Head of caudate nucleus (tissue), 42 donors: ENCODE data around the gene ZBTB40.

Experiments
- DNase-seq, 42 donors: peaks; one replicate each; pipeline versions ENCODE4 v3.0.0 to v3.0.0-alpha.2; 2020 to 2021; ENCODE audit warnings: mixed read lengths in 7 of 42
- intact Hi-C: fragments of 100-400 bp; cut with DNase I; formaldehyde crosslinking; loops from one replicate; pipeline ENCODE4 v1.15.0; 2022

Gene ZBTB40

GRCh38 chr1:22461678-22462527 is 10.3 kb downstream of the ZBTB40 start:
- intact Hi-C loops, result no loop called here
- DNase-seq, result no peak

GRCh38 chr1:22462928-22463327 is 11.3 kb downstream of the ZBTB40 start:
- intact Hi-C loops, result no loop called here
- DNase-seq, result no peak

- DNase-seq, result no peak
- intact Hi-C loops, result no loop called here
Observed at GRCh38 chr1:22465015-22465565, 13.4 kb downstream of the ZBTB40 start.

GRCh38 chr1:22465671-22466070 is 14.0 kb downstream of the ZBTB40 start:
- DNase-seq, result no peak
- intact Hi-C loops, result no loop called here

- peak in 19 of 42 donors; percentile 10 to 69 (median 37) for DNase-seq
- intact Hi-C loops, result no loop called here
Observed at GRCh38 chr1:22470227-22470626, 18.6 kb downstream of the ZBTB40 start.

- DNase-seq, result peak in 2 of 42 donors; percentile 32 to 51
- intact Hi-C loops, result no loop called here
Observed at GRCh38 chr1:22471078-22471477, 19.4 kb downstream of the ZBTB40 start.

- DNase-seq, result no peak
- intact Hi-C loops, result no loop called here
Observed at GRCh38 chr1:22471610-22472009, 20.0 kb downstream of the ZBTB40 start.

GRCh38 chr1:22472596-22472995 is 20.9 kb downstream of the ZBTB40 start:
- DNase-seq, result no peak
- intact Hi-C loops, result no loop called here

- DNase-seq, result no peak
- intact Hi-C loops, result no loop called here
Observed at GRCh38 chr1:22473952-22474351, 22.3 kb downstream of the ZBTB40 start.

- intact Hi-C loops, result no loop called here
- no peak for DNase-seq
Observed at GRCh38 chr1:22476566-22476965, 24.9 kb downstream of the ZBTB40 start.

- intact Hi-C loops, result no loop called here
- DNase-seq, result no peak
Observed at GRCh38 chr1:22483121-22483520, 31.5 kb downstream of the ZBTB40 start.

GRCh38 chr1:22484706-22485345 is 33.2 kb downstream of the ZBTB40 start:
- intact Hi-C loops, result no loop called here
- no peak for DNase-seq

GRCh38 chr1:22485431-22485830 is 33.8 kb downstream of the ZBTB40 start:
- intact Hi-C loops, result no loop called here
- no peak for DNase-seq

- intact Hi-C loops, result no loop called here
Observed at GRCh38 chr1:22487781-22488180, 36.1 kb downstream of the ZBTB40 start.

GRCh38 chr1:22488319-22488718 is 36.7 kb downstream of the ZBTB40 start:
- intact Hi-C loops, result no loop called here
- DNase-seq, result no peak

More at GRCh38 chr1:22487781-22488180, 36.1 kb downstream of the ZBTB40 start:
- no peak for DNase-seq

- no peak for DNase-seq
- intact Hi-C loops, result no loop called here
Observed at GRCh38 chr1:22489278-22489677, 37.6 kb downstream of the ZBTB40 start.

- DNase-seq, result no peak
- intact Hi-C loops, result no loop called here
Observed at GRCh38 chr1:22489823-22490222, 38.2 kb downstream of the ZBTB40 start.

- DNase-seq, result no peak
- intact Hi-C loops, result no loop called here
Observed at GRCh38 chr1:22490309-22490708, 38.7 kb downstream of the ZBTB40 start.

- peak in 4 of 42 donors; percentile 6 to 32 (median 22) for DNase-seq
- intact Hi-C loops, result no loop called here
Observed at GRCh38 chr1:22491995-22492715, 40.5 kb downstream of the ZBTB40 start.

GRCh38 chr1:22494144-22494543 is 42.5 kb downstream of the ZBTB40 start:
- intact Hi-C loops, result no loop called here
- DNase-seq, result no peak
